PC-9 (cell line): Measurements from ENCODE around the gene DUSP6. TPM values are rescaled to one million over a fixed set of nuclear protein-coding genes. Genes with fewer than 3 reads are reported as not detected.
"Not testable (repeated sequence)": the region's sequence is repeated elsewhere in the genome, so short reads cannot be mapped to it uniquely, and the experiment has no call there.

Experiments used
- BruUV-seq: library from RNA; stranded (reverse); fragments of 400-500 nt; replicated peaks from 2 replicates; lab custom pipeline; 2021; lab: Mats Ljungman, UMichigan
- CTCF ChIA-PET: fragments of 300-600 bp; sonication (Branson Sonifier 250); formaldehyde crosslinking; loops from one replicate; lab custom pipeline; 2022; ENCODE audit warnings: antibody characterized with exemption; lab: Charles Lee
- POLR2A ChIA-PET: fragments of 300-600 bp; sonication (Branson Sonifier 250); formaldehyde crosslinking; loops from one replicate; lab custom pipeline; 2022; ENCODE audit warnings: antibody characterized with exemption; ENCODE audit not compliant: unreplicated experiment; lab: Charles Lee
- DNase-seq, 2 experiments: peaks; one replicate each; pipeline versions ENCODE4 v3.0.0 to v3.0.0-alpha.2; 2015 to 2022; ENCODE audit warnings: mixed read lengths in 1 of 2
- H2AFZ ChIP-seq: fragments of 200-600 bp; sonication (generic); 2 replicates; pipeline ENCODE4 v1.8.1; 2017; ENCODE audit warnings: antibody characterized with exemption
- H3F3A ChIP-seq: fragments of 200-600 bp; sonication (generic); 2 replicates; pipeline ENCODE4 v1.8.1; 2017; ENCODE audit warnings: antibody characterized with exemption, mild to moderate bottlenecking, low read depth; ENCODE audit not compliant: insufficient read depth
- H3K27ac ChIP-seq: fragments of 200-600 bp; sonication (generic); 2 replicates; pipeline ENCODE4 v1.6.1; 2016; ENCODE audit warnings: mixed run types
- H3K27me3 ChIP-seq: fragments of 200-600 bp; sonication (generic); 2 replicates; pipeline ENCODE4 v1.6.1; 2016; ENCODE audit warnings: low read depth, mixed run types; ENCODE audit not compliant: insufficient read depth
- H3K36me3 ChIP-seq: fragments of 200-600 bp; sonication (generic); 2 replicates; pipeline ENCODE4 v1.6.1; 2016; ENCODE audit warnings: low read depth, mixed run types
- H3K4me1 ChIP-seq: fragments of 200-600 bp; sonication (generic); replicated peaks from 2 replicates; pipeline ENCODE4 v1.6.1; 2016; ENCODE audit warnings: mixed run types; ENCODE audit not compliant: insufficient read depth
- H3K4me2 ChIP-seq: fragments of 200-600 bp; sonication (generic); 2 replicates; pipeline ENCODE4 v1.6.1; 2017; ENCODE audit warnings: mixed run types
- H3K4me3 ChIP-seq: fragments of 200-600 bp; sonication (generic); 2 replicates; pipeline ENCODE4 v1.6.1; 2016; ENCODE audit warnings: mixed run types
- H3K79me2 ChIP-seq: fragments of 200-600 bp; sonication (generic); 2 replicates; pipeline ENCODE4 v1.6.1; 2017; ENCODE audit warnings: low read depth, mixed run types
- H3K9me2 ChIP-seq: fragments of 200-600 bp; sonication (generic); 2 replicates; pipeline ENCODE4 v1.8.1; 2017; ENCODE audit warnings: mild to moderate bottlenecking; ENCODE audit not compliant: insufficient read depth
- H3K9me3 ChIP-seq: fragments of 200-600 bp; sonication (generic); 2 replicates; pipeline ENCODE4 v1.8.1; 2016; ENCODE audit warnings: low read depth; ENCODE audit not compliant: insufficient read depth
- H4K20me1 ChIP-seq: fragments of 200-600 bp; sonication (generic); 2 replicates; pipeline ENCODE4 v1.8.1; 2017; ENCODE audit not compliant: insufficient read depth
- CTCF ChIP-seq: fragments of 200-600 bp; sonication (generic); conservative IDR thresholded peaks from 2 replicates; pipeline ENCODE4 v1.6.1; 2017; ENCODE audit warnings: mixed run types, antibody characterized with exemption, mild to moderate bottlenecking, moderate library complexity
- EZH2 ChIP-seq: fragments of 200-600 bp; sonication (generic); IDR thresholded peaks from 2 replicates; pipeline ENCODE4 v1.8.0; 2017; ENCODE audit warnings: antibody characterized with exemption, low read depth
- intact Hi-C: fragments of 100-400 bp; cut with micrococcal nuclease; formaldehyde crosslinking; loops from one replicate; pipeline ENCODE4 v1.10.0; 2022; ENCODE audit not compliant: unreplicated experiment
- total RNA-seq: library from RNA; stranded (reverse); gene quantifications from 2 replicates; pipeline ENCODE4 v1.2.3, GENCODE V29; 2021

The DUSP6 gene
- total RNA-seq, 1 experiment from 2014 or later = 14.1 TPM

DNA sequence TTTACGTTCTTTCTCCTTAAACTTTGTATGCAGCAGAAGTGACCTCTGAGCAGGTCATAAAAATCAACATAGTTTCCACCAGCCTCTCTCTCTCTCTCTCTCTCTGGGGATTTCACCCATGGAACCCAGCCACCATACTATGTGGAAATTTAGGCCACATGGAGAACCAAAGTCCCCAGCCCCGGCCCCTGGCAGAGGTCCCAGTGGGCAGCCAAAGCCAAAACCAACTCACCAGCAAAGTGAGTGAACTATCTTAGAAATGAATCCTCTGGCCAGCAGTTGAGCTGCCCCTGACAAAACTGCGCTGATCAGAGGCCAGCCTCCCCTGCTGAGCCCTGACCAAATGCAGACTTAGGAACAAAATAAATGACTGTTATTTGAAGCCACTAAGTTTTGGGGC, 9.2 kb downstream of the DUSP6 start:
- no peak for DNase-seq
- Histone ChIP-seq H4K20me1 (no peaks in the 10 kb centered on the region; the same call in 1 of the 2 replicates), H3K9me3 (no peaks in the 10 kb centered on the region), H3K27me3 (no peaks in the 10 kb centered on the region), H3K4me3 (no peak overlapping the region), H3K4me1 (peaks cover 26% of the 10 kb centered on the region), H3F3A (peaks cover 18% of the 10 kb centered on the region), H3K27ac (no peak overlapping the region), H3K79me2 (peaks cover 20% of the 10 kb centered on the region), H3K36me3 (peaks cover 10% of the 10 kb centered on the region), H2AFZ (no peak overlapping the region), H3K4me2 (no peak overlapping the region), H3K9me2 (no peaks in the 10 kb centered on the region)
- CTCF ChIA-PET = interaction anchor here (0.7 kb wide), 1 partner anchor 331 kb away, joined by 3 read pairs; no protein-coding TSS in a partner anchor
- intact Hi-C loops = no loop called here
- no TSS peak for BruUV-seq
- POLR2A ChIA-PET = no interaction called here
- no peak for TF ChIP-seq CTCF
- no peak for TF ChIP-seq EZH2

DNA sequence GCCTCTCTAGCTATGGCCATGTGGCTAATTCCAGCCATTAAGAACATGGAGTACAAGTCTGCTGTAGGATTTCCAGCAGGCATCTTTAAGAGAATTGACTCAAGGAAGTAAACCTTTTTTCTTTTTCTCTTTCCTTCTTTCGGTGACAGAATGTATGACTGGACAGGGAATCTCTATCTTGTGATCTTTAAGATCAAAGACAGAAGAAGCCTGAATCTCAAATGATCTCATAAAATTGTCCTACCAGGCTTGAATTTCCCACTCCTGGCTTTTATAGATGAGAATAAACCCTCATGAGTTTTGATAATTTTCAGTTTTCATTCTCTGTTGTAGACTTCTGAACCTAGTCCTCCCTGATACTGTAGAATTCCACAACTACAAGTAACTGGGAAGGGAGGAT, 11.4 kb downstream of the DUSP6 start:
- Histone ChIP-seq H3K9me2 (no peaks in the 10 kb centered on the region), H3K36me3 (no peaks in the 10 kb centered on the region), H4K20me1 (no peaks in the 10 kb centered on the region), H3F3A (peaks cover 3% of the 10 kb centered on the region), H3K4me3 (no peak overlapping the region), H2AFZ (no peak overlapping the region), H3K9me3 (no peaks in the 10 kb centered on the region), H3K4me1 (peaks cover 3% of the 10 kb centered on the region), H3K79me2 (no peaks in the 10 kb centered on the region), H3K27me3 (no peaks in the 10 kb centered on the region), H3K4me2 (no peak overlapping the region), H3K27ac (no peak overlapping the region)
- DNase-seq = no peak
- ChIA-PET CTCF (no interaction called here), POLR2A (no interaction called here)
- intact Hi-C loops = no loop called here
- TF ChIP-seq EZH2 = no peak
- no peak for TF ChIP-seq CTCF
- no TSS peak for BruUV-seq

- H3K27ac ChIP-seq = no peak overlapping the region
- POLR2A ChIA-PET = no interaction called here
- H3F3A ChIP-seq = peaks cover 3% of the 10 kb centered on the region
- H3K4me1 ChIP-seq = no peaks in the 10 kb centered on the region
- H3K4me2 ChIP-seq = no peak overlapping the region
- CTCF ChIA-PET = no interaction called here
- H3K9me3 ChIP-seq = no peaks in the 10 kb centered on the region
- no peaks in the 10 kb centered on the region for H3K27me3 ChIP-seq
- TF ChIP-seq EZH2 (no peak), CTCF (no peak)
- intact Hi-C loops = no loop called here
- H3K79me2 ChIP-seq = no peaks in the 10 kb centered on the region
- no peak overlapping the region for H2AFZ ChIP-seq
- BruUV-seq = no TSS peak
- no peak overlapping the region for H3K4me3 ChIP-seq
- H4K20me1 ChIP-seq = no peaks in the 10 kb centered on the region
- no peaks in the 10 kb centered on the region for H3K9me2 ChIP-seq
- no peak for DNase-seq
- H3K36me3 ChIP-seq = no peaks in the 10 kb centered on the region
These were observed 12.8 kb downstream of the DUSP6 start for GRCh38 chr12:89339526-89339925.

GRCh38 chr12:89337136-89337535, 15.2 kb downstream of the DUSP6 start:
- BruUV-seq, H3K4me2 ChIP-seq, H3K4me3 ChIP-seq, H4K20me1 ChIP-seq, H3K9me2 ChIP-seq, H3K9me3 ChIP-seq, H2AFZ ChIP-seq, H3F3A ChIP-seq, H3K79me2 ChIP-seq, DNase-seq, H3K36me3 ChIP-seq, intact Hi-C loops, H3K27ac ChIP-seq, H3K4me1 ChIP-seq, H3K27me3 ChIP-seq: not testable (repeated sequence)
- CTCF ChIA-PET = interaction anchor here (0.7 kb wide), 1 partner anchor 100 kb away, joined by 5 read pairs; no protein-coding TSS in a partner anchor
- POLR2A ChIA-PET = interaction anchor here (0.6 kb wide), 1 partner anchor 110 kb away, joined by 4 read pairs; no protein-coding TSS in a partner anchor
